GM12801 (cell line): ENCODE measurements around the gene NOP14.

Experiments used
- TF ChIP-seq, protein P1 (sequence below): IDR thresholded peaks from one replicate; pipeline ENCODE4 v1.5.1; 2011; ENCODE audit warnings: control low read depth; ENCODE audit not compliant: insufficient read length; ENCODE audit errors: extremely low read depth

Gene NOP14

DNA sequence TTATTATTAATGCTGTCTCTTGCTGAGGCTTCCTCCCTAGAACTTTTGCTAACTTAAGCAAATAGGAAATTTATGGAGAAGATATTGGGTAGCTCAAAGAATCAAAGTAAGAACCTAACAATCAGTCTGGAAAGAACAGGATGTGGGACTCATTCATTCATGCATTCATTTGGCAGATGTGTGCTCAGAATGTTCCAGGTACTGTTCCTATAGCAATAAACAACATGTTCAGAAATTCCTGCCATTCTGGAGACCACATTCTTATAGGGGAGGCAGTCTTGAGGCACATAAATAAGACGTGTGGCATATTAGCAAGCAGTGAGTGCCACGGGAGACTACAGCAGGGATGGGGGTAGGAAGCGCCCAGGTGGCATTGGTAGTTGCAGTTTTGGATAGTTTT lies 5.2 kb upstream of the NOP14 start:
- TF ChIP-seq, protein P1, sequence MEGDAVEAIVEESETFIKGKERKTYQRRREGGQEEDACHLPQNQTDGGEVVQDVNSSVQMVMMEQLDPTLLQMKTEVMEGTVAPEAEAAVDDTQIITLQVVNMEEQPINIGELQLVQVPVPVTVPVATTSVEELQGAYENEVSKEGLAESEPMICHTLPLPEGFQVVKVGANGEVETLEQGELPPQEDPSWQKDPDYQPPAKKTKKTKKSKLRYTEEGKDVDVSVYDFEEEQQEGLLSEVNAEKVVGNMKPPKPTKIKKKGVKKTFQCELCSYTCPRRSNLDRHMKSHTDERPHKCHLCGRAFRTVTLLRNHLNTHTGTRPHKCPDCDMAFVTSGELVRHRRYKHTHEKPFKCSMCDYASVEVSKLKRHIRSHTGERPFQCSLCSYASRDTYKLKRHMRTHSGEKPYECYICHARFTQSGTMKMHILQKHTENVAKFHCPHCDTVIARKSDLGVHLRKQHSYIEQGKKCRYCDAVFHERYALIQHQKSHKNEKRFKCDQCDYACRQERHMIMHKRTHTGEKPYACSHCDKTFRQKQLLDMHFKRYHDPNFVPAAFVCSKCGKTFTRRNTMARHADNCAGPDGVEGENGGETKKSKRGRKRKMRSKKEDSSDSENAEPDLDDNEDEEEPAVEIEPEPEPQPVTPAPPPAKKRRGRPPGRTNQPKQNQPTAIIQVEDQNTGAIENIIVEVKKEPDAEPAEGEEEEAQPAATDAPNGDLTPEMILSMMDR = no peak

DNA sequence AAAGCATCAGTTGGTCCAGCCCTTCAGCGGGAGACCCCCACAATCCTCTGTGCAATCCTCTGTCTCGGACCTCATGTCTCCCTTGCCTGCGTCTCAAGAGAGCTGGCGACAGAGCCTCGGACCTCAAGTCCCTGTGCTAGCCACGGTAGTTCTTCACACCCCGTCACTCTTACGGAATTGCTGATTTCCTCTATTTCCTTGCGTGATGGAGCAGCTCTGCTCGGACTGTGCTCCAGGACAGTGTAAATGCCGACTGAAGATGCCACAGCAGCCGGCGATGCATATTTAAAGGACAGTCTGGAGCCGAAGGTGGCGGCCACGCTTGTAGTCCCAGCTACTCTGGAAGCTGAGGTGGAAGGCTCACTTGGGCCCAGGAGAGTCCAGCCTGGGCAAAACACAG lies 2.1 kb upstream of the NOP14 start:
- TF ChIP-seq, protein P1 = no peak

DNA sequence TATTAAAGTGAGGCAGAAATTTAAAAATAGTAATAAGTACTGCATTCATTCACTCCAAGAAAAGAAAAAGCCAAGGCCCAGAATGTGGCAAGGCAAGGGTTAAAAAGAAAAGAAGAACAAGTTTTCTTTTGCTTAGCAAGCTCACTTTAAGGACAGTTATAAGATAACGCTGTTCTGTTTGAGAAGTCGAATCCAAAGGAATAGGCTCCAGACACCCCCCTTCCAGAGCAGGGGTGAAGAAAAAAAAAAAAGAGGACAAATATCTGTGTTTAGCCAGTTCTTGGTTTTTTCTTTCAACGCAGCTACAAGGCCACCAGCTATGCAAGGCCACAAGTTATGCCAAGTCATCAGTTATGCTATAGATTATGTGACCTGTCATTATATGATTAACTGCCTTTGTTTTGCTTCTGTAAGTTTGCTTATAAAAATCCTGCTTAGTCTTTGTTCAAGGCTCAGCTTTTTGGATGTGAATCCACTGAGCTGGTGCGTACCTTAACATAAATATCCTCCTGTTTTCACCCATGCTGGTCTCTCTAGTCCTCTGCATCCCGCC lies 1.6 kb upstream of the NOP14 start:
- TF ChIP-seq, protein P1 = no peak

DNA sequence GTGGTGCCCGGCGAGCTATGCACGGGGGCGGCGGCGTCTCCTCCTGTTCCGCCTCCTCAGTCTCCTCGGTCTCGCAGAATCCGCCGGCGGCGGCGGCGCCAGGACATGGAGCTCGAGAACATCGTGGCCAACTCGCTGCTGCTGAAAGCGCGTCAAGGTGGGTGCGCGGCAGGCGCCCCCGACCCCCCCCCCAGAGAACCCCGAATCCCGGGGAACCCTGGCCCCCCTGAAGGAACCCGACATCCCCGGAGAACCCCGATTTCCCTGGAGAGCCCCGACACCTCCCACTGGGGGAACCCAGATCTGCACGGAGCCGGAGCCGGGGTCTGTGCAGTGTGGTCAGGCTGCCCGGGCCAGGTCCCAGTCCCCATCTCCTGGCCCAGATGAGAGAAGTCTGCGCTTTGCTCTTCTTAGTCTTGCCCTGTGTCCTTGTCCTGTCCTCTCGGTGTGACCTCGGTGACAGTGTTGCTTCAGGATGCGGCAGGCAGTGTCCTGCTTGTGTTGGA lies 813 bp upstream of the NOP14 start:
- TF ChIP-seq, protein P1 = no peak

DNA sequence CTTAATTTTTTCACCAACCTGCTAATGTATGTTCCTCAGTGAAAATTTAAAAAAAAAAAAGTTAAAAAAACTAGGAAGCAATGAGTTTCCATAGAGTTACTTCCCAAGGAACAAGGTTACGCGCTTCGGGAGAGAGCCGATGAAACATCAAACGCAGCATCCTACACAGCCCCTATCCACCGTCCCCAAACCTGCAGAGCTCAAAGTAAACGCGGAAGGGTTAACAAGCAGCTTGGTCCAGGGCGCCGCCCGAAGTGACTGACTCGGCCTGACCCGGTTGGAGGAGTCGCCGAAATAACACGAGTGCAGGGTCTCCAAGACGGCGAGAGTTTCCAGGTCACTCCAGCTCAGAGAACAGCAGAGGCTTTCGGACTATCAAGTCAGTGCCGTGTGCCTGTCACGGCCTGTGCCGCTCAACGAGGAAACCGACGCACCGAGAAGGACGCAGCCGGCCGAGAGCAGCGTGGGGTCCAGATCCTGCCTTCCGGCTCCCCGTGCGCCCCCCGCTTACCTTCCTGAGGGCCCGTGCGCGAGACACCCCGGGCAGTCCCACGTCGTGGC lies 512 bp downstream of the NOP14 start:
- TF ChIP-seq, protein P1 = no peak

DNA sequence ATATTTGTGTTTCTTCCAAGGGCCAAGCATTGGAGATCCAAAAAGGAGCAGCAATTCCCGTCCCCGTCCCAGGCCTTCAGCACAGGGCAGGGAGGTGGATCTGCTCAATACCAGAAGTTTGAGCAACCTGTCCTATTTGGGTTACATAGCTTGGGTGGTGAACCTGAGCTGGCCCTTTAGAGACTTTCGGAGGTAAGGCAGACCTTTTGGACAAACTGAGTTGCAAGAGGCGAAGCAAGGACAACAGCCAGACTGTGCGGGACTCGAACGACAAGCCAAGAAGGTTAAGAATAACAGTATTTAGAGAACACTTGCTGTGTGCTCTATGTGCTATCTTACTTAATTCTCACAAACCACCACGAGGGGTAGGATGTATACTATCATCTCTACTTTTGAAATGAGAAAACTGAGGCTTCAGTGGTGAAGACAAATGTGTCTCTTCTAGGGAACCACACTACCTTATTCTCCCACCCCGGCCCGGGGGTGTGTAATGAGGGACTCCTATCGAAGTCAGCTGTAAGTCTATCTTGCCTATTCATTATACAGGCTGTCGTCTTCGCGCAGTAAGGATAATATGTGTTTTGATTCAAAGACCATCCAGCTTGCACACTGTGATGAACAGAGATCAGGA lies 1.3 kb downstream of the NOP14 start:
- TF ChIP-seq, protein P1 = no peak

DNA sequence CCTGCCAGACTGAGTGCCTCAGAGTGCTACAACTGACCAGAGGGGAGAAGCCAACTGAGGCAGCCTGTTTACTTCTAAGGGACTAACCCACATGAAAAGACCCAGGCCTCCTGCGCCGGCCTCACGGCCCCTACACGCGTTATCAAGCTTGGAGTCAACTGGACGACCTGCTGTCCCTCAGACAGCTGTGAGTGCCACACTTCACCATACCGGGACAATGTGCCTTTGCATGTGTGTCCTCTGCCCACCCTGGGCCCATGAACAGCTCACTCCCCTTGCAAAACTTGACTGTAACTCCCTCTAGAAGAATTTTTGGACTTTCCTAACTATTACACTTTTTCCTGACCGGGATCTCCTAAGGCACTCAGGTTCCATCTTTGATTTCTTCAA lies 1.8 kb downstream of the NOP14 start:
- TF ChIP-seq, protein P1 = no peak
